ENCODE measurements around the gene CDKAL1. TPM values are rescaled to one million over a fixed set of nuclear protein-coding genes. Genes with fewer than 3 reads are reported as not detected.

CDKAL1 gene
- total and polyA plus RNA-seq, 2 of the 8 experiments (the other 6 are each of a cell fraction or from before 2014, with no cell fraction given) = 8.4 to 24.6 TPM

GRCh38 chr6:20933057-20933788 is 399.0 kb downstream of the CDKAL1 start:
- H3K18ac ChIP-seq (ENCODE audit: extremely low read depth, low read length) = no peak overlapping the region
- no peaks in the 10 kb centered on the region for H3K79me2 ChIP-seq (ENCODE audit: control insufficient read depth in 1 of 2, insufficient read depth in 2 of 2, low read length in 2 of 2)
- no peak overlapping the region for H3K4me3 ChIP-seq (ENCODE audit: extremely low read depth in 1 of 4, insufficient read depth in 2 of 4, low read depth in 3 of 4, low read length in 4 of 4)
- H2BK120ac ChIP-seq (replicated peaks; ENCODE audit: low read depth, low read length) = no peak overlapping the region
- H2BK15ac ChIP-seq (ENCODE audit: low read length) = no peak overlapping the region
- no peak overlapping the region for H2BK5ac ChIP-seq (ENCODE audit: low read depth, low read length)
- no peaks in the 10 kb centered on the region for H4K20me1 ChIP-seq (replicated peaks in 1 of 2; ENCODE audit: control insufficient read depth in 1 of 2, insufficient read depth in 2 of 2, low read length in 2 of 2)
- CTCF ChIA-PET (ENCODE audit: partially characterized antibody) = interaction anchor here (0.6 to 0.7 kb wide), 2 partner anchors 38 to 129 kb away, joined by 3 read pairs; no protein-coding TSS in a partner anchor
- H4K5ac ChIP-seq (ENCODE audit: insufficient read length, low read depth, low read length) = no peak overlapping the region
- H3K56ac ChIP-seq (replicated peaks; ENCODE audit: insufficient read length, low read depth, low read length) = no peak overlapping the region
- DNase-seq (ENCODE audit: low read depth in 1 of 2, low spot score in 2 of 2) (no peak), FAIRE-seq (no peak)
- no peak overlapping the region for H3K27ac ChIP-seq (ENCODE audit: low read depth, low read length)
- H3K4me2 ChIP-seq (ENCODE audit: insufficient read depth in 1 of 2, low read depth in 2 of 2, low read length in 2 of 2) = no peak overlapping the region
- no peak overlapping the region for H3K23ac ChIP-seq (ENCODE audit: insufficient read length)
- no peaks in the 10 kb centered on the region for H3K27me3 ChIP-seq (replicated peaks in 1 of 4; ENCODE audit: control insufficient read depth in 3 of 4, extremely low read depth in 1 of 4, insufficient read depth in 3 of 4, low read length in 3 of 4)
- H4K91ac ChIP-seq (replicated peaks; ENCODE audit: insufficient read length, low read length) = no peak overlapping the region
- H2BK12ac ChIP-seq (ENCODE audit: low read depth, low read length) = no peak overlapping the region
- H3K4me1 ChIP-seq (replicated peaks in 1 of 4; ENCODE audit: control insufficient read depth in 3 of 4, insufficient read depth in 4 of 4, low read length in 3 of 4) = no peaks in the 10 kb centered on the region; a peak in 1 of 7 replicates
- no peak overlapping the region for H2AFZ ChIP-seq (ENCODE audit: low read length)
- H3K23me2 ChIP-seq (ENCODE audit: low read depth, low read length) = no peaks in the 10 kb centered on the region
- POLR2A ChIA-PET (ENCODE audit: partially characterized antibody) = no interaction called here
- H2AK5ac ChIP-seq (ENCODE audit: low read depth, low read length) = no peak overlapping the region
- no peak overlapping the region for H3K9ac ChIP-seq (replicated peaks in 1 of 4; ENCODE audit: extremely low read depth in 1 of 4, low read depth in 3 of 4, low read length in 3 of 4)
- no peak overlapping the region for H2BK20ac ChIP-seq (ENCODE audit: low read length)
- H3K79me1 ChIP-seq (ENCODE audit: low read depth, low read length) = no peaks in the 10 kb centered on the region
- no peak overlapping the region for H4K8ac ChIP-seq (ENCODE audit: extremely low read depth, insufficient read depth, low read length)
- H3K4ac ChIP-seq (replicated peaks; ENCODE audit: insufficient read length, low read depth, low read length) = no peak overlapping the region
- whole genome bisulfite sequencing, 2 experiments (ENCODE audit: extremely low coverage in 1 of 2, insufficient coverage in 1 of 2, insufficient read length in 1 of 2, insufficient replicate concordance in 2 of 2, low coverage in 1 of 2, low lambda C conversion rate in 2 of 2, missing lambda C conversion rate in 1 of 2) = 94% methylated on average over 2 of the region's 2 CpGs; no CpG with 5 or more reads in 1 of the 2 experiments
- no peak overlapping the region for H3K14ac ChIP-seq (ENCODE audit: insufficient read length)
- no peaks in the 10 kb centered on the region for H3K36me3 ChIP-seq (ENCODE audit: control insufficient read depth in 2 of 4, insufficient read depth in 4 of 4, low read length in 3 of 4)
- no peaks in the 10 kb centered on the region for H3K9me3 ChIP-seq (ENCODE audit: insufficient read depth in 2 of 2, low read depth in 1 of 2, low read length in 1 of 2)
- no peak for TF ChIP-seq ZNF274 (IDR thresholded peaks at IDR 0.05; ENCODE audit: borderline replicate concordance, extremely low read depth, low read length)
- TF ChIP-seq RNF2 (IDR thresholded peaks at IDR 0.05; ENCODE audit: borderline replicate concordance, low read depth, low read length, missing control alignments, poor library complexity, severe bottlenecking) = no peak
- no peak for TF ChIP-seq SIRT6 (IDR thresholded peaks at IDR 0.05; ENCODE audit: low read length)
- no peak for TF ChIP-seq SRF (IDR thresholded peaks at IDR 0.05; ENCODE audit: low read depth, low read length)
- TF ChIP-seq E2F6 (IDR thresholded peaks at IDR 0.05) = no peak
- TF ChIP-seq RXRA (IDR thresholded peaks at IDR 0.05; ENCODE audit: insufficient read depth, low read depth, low read length) = no peak
- no peak for TF ChIP-seq SP4 (IDR thresholded peaks at IDR 0.05; ENCODE audit: low read length)
- no peak for TF ChIP-seq JUND (IDR thresholded peaks at IDR 0.05; ENCODE audit: low read length)
- no peak for TF ChIP-seq CTCF (IDR thresholded peaks at IDR 0.05; ENCODE audit: control extremely low read depth in 1 of 3, insufficient read depth in 1 of 3, low read depth in 1 of 3, low read length in 3 of 3)
- no peak for TF ChIP-seq SP1 (IDR thresholded peaks at IDR 0.05; ENCODE audit: low read depth, low read length)

All from H1 (cell line).